K562 (cell line): ENCODE measurements around the gene ADAR. TPM values are rescaled to one million over a fixed set of nuclear protein-coding genes. Genes with fewer than 3 reads are reported as not detected.

ENCODE experiments used
- ATAC-seq: fragments of 200-7000 bp; cut with Tn5 transposase; 3 replicates; pipeline ENCODE4 v1.9.1; 2020; ENCODE audit warnings: moderate library complexity
- BruUV-seq: library from RNA; stranded (reverse); fragments of 400-500 nt; replicated peaks from 2 replicates; lab custom pipeline; 2021; lab: Mats Ljungman, UMichigan
- CTCF ChIA-PET: fragments of 300-600 bp; formaldehyde crosslinking; extraction: SDS; loops from one replicate; lab custom pipeline; 2021; ENCODE audit warnings: low intra/inter-chr PET ratio; lab: Yijun Ruan, JAX
- POLR2A ChIA-PET: fragments of 300-600, 350-650 bp; sonication (Branson Sonifier 250); formaldehyde crosslinking; extraction: SDS; loops from one replicate; lab custom pipeline; 2021; ENCODE audit warnings: antibody characterized with exemption, inconsistent platforms; lab: Yijun Ruan, JAX
- DNase-seq, 4 experiments: peaks; one replicate each; pipeline versions ENCODE4 v3.0.0 to v3.0.0-alpha.2; 2011 to 2018; ENCODE audit warnings: low spot score in 3 of 4, mixed read lengths in 3 of 4; ENCODE audit errors: extremely low read depth in 1 of 4
- FAIRE-seq: peaks from 2 replicates; lab custom pipeline; 2011; peaks lifted over from hg19 to GRCh38; lab: Jason Lieb, UNC
- H2AFZ ChIP-seq: 2 replicates; pipeline ENCODE4 v1.6.0; 2011; ENCODE audit warnings: low read depth, low read length, control low read depth, inconsistent platforms
- H3K27ac ChIP-seq: fragments of 200-600 bp; 3 replicates; pipeline ENCODE4 v1.8.0; 2011; ENCODE audit warnings: low read depth, mild to moderate bottlenecking, control low read depth, inconsistent platforms, low read length, moderate library complexity, mixed read lengths; ENCODE audit errors: extremely low read depth
- H3K27me3 ChIP-seq, 2 experiments: fragments of 300-600 bp in 1 of 2; 2 replicates in 1 of 2; 3 replicates in 1 of 2; pipeline versions ENCODE4 v1.6.0 to v1.8.0; 2011; ENCODE audit warnings: inconsistent platforms in 2 of 2, low read length in 2 of 2, mild to moderate bottlenecking in 1 of 2, mixed read lengths in 1 of 2, moderate library complexity in 1 of 2; ENCODE audit not compliant: control insufficient read depth in 2 of 2, insufficient read depth in 2 of 2
- H3K36me3 ChIP-seq: fragments of 300-600 bp; 3 replicates; pipeline ENCODE4 v1.8.0; 2011; ENCODE audit warnings: mild to moderate bottlenecking, low read length, inconsistent platforms; ENCODE audit not compliant: control insufficient read depth, insufficient read depth
- H3K4me1 ChIP-seq, 2 experiments: fragments of 200-600 bp in 1 of 2; replicated peaks in 1 of 2; 2 replicates in 1 of 2; 3 replicates in 1 of 2; pipeline versions ENCODE4 v1.5.1 to v1.8.0; 2011; ENCODE audit warnings: inconsistent platforms in 2 of 2, low read length in 2 of 2, mild to moderate bottlenecking in 1 of 2, mixed read lengths in 1 of 2, moderate library complexity in 1 of 2; ENCODE audit not compliant: control insufficient read depth in 2 of 2, insufficient read depth in 2 of 2
- H3K4me2 ChIP-seq: 2 replicates; pipeline ENCODE4 v1.6.1; 2011; ENCODE audit warnings: low read length, control low read depth, inconsistent platforms, mixed read lengths; ENCODE audit not compliant: insufficient read depth
- H3K4me3 ChIP-seq: fragments of 200-600 bp; sonication (generic), shearing (Covaris generic); 2 replicates; pipeline ENCODE4 v1.5.1; 2016; ENCODE audit warnings: control low read depth, inconsistent platforms
- H3K79me2 ChIP-seq: fragments of 200-600 bp; 3 replicates; pipeline ENCODE4 v1.8.0; 2011; ENCODE audit warnings: low read length, inconsistent platforms; ENCODE audit not compliant: control insufficient read depth, insufficient read depth
- H3K9ac ChIP-seq, 2 experiments: 2 replicates each; pipeline versions ENCODE4 v1.6.0 to v1.6.1; 2011; ENCODE audit warnings: low read depth in 2 of 2, low read length in 2 of 2, control low read depth in 1 of 2, inconsistent platforms in 1 of 2, mild to moderate bottlenecking in 1 of 2, mixed read lengths in 1 of 2; ENCODE audit not compliant: insufficient read depth in 1 of 2
- H3K9me1 ChIP-seq: one replicate; pipeline ENCODE4 v1.6.0; 2011; ENCODE audit warnings: inconsistent platforms, mild to moderate bottlenecking, low read length, moderate library complexity; ENCODE audit not compliant: control insufficient read depth, insufficient read depth
- H3K9me3 ChIP-seq: replicated peaks from 2 replicates; pipeline ENCODE4 v1.5.1; 2011; ENCODE audit warnings: low read depth, low read length, inconsistent platforms; ENCODE audit not compliant: control insufficient read depth, insufficient read depth
- H4K20me1 ChIP-seq: replicated peaks from 2 replicates; pipeline ENCODE4 v1.6.1; 2011; ENCODE audit warnings: low read length, inconsistent platforms, mixed read lengths; ENCODE audit not compliant: control insufficient read depth, insufficient read depth
- BDP1 ChIP-seq: IDR thresholded peaks from 3 replicates; pipeline ENCODE4 v1.6.1; 2011; ENCODE audit not compliant: insufficient read length, insufficient read depth
- CBFA2T3 ChIP-seq: fragments of 450-650 bp; IDR thresholded peaks from 2 replicates; pipeline ENCODE4 v1.6.1; 2017
- KLF16 ChIP-seq: IDR thresholded peaks from 2 replicates; pipeline ENCODE4 v1.6.1; 2016; ENCODE audit warnings: antibody characterized with exemption
- MCM7 ChIP-seq, 2 experiments: fragments of 450-650 bp; IDR thresholded peaks; 2 replicates each; pipeline ENCODE4 v1.6.1; 2016 to 2018
- RAD21 ChIP-seq, 2 experiments: fragments of 250-450 bp in 1 of 2; fragments of 450-650 bp in 1 of 2; sonication (Bioruptor Pico) in 1 of 2; formaldehyde crosslinking in 1 of 2; IDR thresholded peaks in 1 of 2; conservative IDR thresholded peaks in 1 of 2; 2 replicates each; pipeline versions ENCODE4 v1.4.0 to v1.8.0; 2020 to 2022; ENCODE audit warnings: mild to moderate bottlenecking in 2 of 2, moderate library complexity in 1 of 2
- RBM39 ChIP-seq: fragments of 200-400 bp; formaldehyde crosslinking; optimal IDR thresholded peaks from 2 replicates; pipeline ENCODE3; 2018; ENCODE audit warnings: low read depth, low read length
- SMARCA4 ChIP-seq: fragments of 450-650 bp; IDR thresholded peaks from 2 replicates; pipeline ENCODE4 v1.6.1; 2016
- ZNF282 ChIP-seq: sonication (generic); formaldehyde crosslinking; IDR thresholded peaks from 2 replicates; pipeline ENCODE4 v1.8.1; 2023; ENCODE audit warnings: missing genetic modification reagents
- ZNF324 ChIP-seq: fragments of 250-450 bp; sonication (Bioruptor Pico); IDR thresholded peaks from 2 replicates; pipeline ENCODE4 v1.4.0; 2020; ENCODE audit warnings: mild to moderate bottlenecking
- ZNF408 ChIP-seq: fragments of 250-450 bp; sonication (Bioruptor Pico); IDR thresholded peaks from 2 replicates; pipeline ENCODE4 v1.4.0; 2020; ENCODE audit warnings: low read depth, mild to moderate bottlenecking, moderate library complexity
- ZNF766 ChIP-seq: fragments of 200-800 bp; sonication (Bioruptor generic); conservative IDR thresholded peaks from 2 replicates; pipeline ENCODE4 v1.6.1; 2016; ENCODE audit warnings: missing genetic modification characterization, missing compliant biosample characterization
- WGBS: fragments of 100-300 bp; shearing (Covaris generic); methylation state at CpG from one replicate; pipeline ENCODE4 v1.1.6; 2016; ENCODE audit warnings: low coverage, mixed read lengths; ENCODE audit not compliant: insufficient coverage; ENCODE audit errors: missing lambda C conversion rate; 5-methylcytosine and 5-hydroxymethylcytosine counted together
- in situ Hi-C: fragments of 300-500 bp; cut with MboI; formaldehyde crosslinking; loops from 4 replicates; pipeline ENCODE4 v1.15.0; 2018; ENCODE audit warnings: inconsistent platforms, mixed read lengths
- intact Hi-C: fragments of 100-400 bp; cut with micrococcal nuclease; formaldehyde crosslinking; loops from 2 replicates; pipeline ENCODE4 v1.14.2; 2022
- polyA plus RNA-seq, 8 experiments: library from polyadenylated mRNA; depleted of rRNA in 4 of 8; stranded (reverse) in 5 of 8; unstranded in 3 of 8; fragments of >200 nt; fragmentation: Nextera tagmentation in 2 of 8; fragmentation: Illumina TruSeq in 1 of 8; extraction: Ambion mirVana in 2 of 8; extraction: Trizol in 1 of 8; gene quantifications; 2 replicates each; pipeline versions ENCODE4 v1.2.1 to v1.2.3, GENCODE V29; 2011 to 2014; ENCODE audit warnings: inconsistent platforms in 1 of 8, missing spikeins in 1 of 8
- total RNA-seq, 7 experiments: library from RNA; depleted of rRNA in 6 of 7; stranded (reverse); fragments of >200 nt in 6 of 7; fragmentation: Illumina TruSeq in 2 of 7; extraction: Trizol in 2 of 7; gene quantifications; 2 replicates each; pipeline versions ENCODE4 v1.2.1 to v1.2.3, GENCODE V29; 2011 to 2021; ENCODE audit warnings: low replicate concordance in 1 of 7
- TF ChIP-seq, protein P1 (sequence below): fragments of 250-450 bp; sonication (Bioruptor Pico); IDR thresholded peaks from 2 replicates; pipeline ENCODE4 v1.4.0; 2020
- TF ChIP-seq, protein P2 (sequence below): fragments of 450-650 bp; IDR thresholded peaks from 2 replicates; pipeline ENCODE4 v1.7.1; 2018; ENCODE audit warnings: mild to moderate bottlenecking, low read depth; ENCODE audit not compliant: partially characterized antibody
- TF ChIP-seq, protein P3 (sequence below): sonication (generic); formaldehyde crosslinking; IDR thresholded peaks from 2 replicates; pipeline ENCODE4 v1.9.0; 2022; ENCODE audit warnings: mild to moderate bottlenecking, missing genetic modification reagents

ADAR gene
- total and polyA plus RNA-seq, 9 of the 15 experiments (the other 6 are each of a cell fraction or from before 2014, with no cell fraction given) = 30.1 to 123 (median 60.2) TPM

DNA sequence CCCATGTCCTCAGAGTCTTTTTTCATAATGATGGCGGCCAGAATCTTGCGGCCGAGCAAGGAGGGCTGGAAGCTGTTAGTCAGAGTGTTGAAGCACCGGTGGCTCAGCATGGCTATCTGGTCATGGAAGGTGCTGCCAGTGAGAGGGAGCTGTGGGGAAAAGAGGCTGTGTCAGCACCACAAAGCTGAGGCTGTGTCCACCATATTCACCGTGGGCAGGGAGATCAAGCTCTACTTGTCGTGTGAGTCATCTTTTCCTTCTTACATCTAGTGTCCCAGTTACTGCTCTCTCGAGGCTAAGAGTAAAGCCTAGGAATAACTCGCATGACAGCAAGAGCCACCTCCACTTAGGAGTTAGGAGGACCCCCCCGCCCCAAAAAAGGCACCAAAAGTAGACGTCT, 18.2 kb downstream of the ADAR start:
- H3K4me1 ChIP-seq = peaks cover 0 to 10% of the 10 kb centered on the region in 2 experiments; a peak in 3 of 5 replicates
- H3K79me2 ChIP-seq = 0 out of 3 replicates have a peak, but pooled peaks cover 2% of the 10 kb centered on the region
- ChIA-PET CTCF (no interaction called here), POLR2A (interaction anchor here (0.5 to 1.0 kb wide), 2 partner anchors 14 to 15 kb away, joined by 3 to 4 read pairs; no protein-coding TSS in a partner anchor)
- H3K9me3 ChIP-seq = no peaks in the 10 kb centered on the region
- no peak overlapping the region for H3K4me3 ChIP-seq
- in situ Hi-C loops = no loop called here
- peaks cover 3% of the 10 kb centered on the region for H3K9me1 ChIP-seq
- no peak overlapping the region for H3K27ac ChIP-seq
- no peak overlapping the region for H3K4me2 ChIP-seq
- H3K27me3 ChIP-seq = no peaks in the 10 kb centered on the region
- 76% methylated on average over 10 of the region's 10 CpGs for WGBS
- ATAC-seq (no peak), DNase-seq (no peak), FAIRE-seq (no peak)
- no peak for TF ChIP-seq KLF16
- no peak for TF ChIP-seq ZNF408
- TF ChIP-seq ZNF324 (CRISPR knock-in tag) = no peak
- TF ChIP-seq SMARCA4 = no peak
- no peak for TF ChIP-seq RBM39
- TF ChIP-seq, protein P1, sequence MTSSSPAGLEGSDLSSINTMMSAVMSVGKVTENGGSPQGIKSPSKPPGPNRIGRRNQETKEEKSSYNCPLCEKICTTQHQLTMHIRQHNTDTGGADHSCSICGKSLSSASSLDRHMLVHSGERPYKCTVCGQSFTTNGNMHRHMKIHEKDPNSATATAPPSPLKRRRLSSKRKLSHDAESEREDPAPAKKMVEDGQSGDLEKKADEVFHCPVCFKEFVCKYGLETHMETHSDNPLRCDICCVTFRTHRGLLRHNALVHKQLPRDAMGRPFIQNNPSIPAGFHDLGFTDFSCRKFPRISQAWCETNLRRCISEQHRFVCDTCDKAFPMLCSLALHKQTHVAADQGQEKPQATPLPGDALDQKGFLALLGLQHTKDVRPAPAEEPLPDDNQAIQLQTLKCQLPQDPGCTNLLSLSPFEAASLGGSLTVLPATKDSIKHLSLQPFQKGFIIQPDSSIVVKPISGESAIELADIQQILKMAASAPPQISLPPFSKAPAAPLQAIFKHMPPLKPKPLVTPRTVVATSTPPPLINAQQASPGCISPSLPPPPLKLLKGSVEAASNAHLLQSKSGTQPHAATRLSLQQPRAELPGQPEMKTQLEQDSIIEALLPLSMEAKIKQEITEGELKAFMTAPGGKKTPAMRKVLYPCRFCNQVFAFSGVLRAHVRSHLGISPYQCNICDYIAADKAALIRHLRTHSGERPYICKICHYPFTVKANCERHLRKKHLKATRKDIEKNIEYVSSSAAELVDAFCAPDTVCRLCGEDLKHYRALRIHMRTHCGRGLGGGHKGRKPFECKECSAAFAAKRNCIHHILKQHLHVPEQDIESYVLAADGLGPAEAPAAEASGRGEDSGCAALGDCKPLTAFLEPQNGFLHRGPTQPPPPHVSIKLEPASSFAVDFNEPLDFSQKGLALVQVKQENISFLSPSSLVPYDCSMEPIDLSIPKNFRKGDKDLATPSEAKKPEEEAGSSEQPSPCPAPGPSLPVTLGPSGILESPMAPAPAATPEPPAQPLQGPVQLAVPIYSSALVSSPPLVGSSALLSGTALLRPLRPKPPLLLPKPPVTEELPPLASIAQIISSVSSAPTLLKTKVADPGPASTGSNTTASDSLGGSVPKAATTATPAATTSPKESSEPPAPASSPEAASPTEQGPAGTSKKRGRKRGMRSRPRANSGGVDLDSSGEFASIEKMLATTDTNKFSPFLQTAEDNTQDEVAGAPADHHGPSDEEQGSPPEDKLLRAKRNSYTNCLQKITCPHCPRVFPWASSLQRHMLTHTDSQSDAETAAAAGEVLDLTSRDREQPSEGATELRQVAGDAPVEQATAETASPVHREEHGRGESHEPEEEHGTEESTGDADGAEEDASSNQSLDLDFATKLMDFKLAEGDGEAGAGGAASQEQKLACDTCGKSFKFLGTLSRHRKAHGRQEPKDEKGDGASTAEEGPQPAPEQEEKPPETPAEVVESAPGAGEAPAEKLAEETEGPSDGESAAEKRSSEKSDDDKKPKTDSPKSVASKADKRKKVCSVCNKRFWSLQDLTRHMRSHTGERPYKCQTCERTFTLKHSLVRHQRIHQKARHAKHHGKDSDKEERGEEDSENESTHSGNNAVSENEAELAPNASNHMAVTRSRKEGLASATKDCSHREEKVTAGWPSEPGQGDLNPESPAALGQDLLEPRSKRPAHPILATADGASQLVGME (CRISPR knock-in tag) = no peak
- no peak for TF ChIP-seq ZNF766 (CRISPR knock-in tag)
- TF ChIP-seq ZNF282 (CRISPR knock-in tag) = no peak
- TF ChIP-seq, protein P2, sequence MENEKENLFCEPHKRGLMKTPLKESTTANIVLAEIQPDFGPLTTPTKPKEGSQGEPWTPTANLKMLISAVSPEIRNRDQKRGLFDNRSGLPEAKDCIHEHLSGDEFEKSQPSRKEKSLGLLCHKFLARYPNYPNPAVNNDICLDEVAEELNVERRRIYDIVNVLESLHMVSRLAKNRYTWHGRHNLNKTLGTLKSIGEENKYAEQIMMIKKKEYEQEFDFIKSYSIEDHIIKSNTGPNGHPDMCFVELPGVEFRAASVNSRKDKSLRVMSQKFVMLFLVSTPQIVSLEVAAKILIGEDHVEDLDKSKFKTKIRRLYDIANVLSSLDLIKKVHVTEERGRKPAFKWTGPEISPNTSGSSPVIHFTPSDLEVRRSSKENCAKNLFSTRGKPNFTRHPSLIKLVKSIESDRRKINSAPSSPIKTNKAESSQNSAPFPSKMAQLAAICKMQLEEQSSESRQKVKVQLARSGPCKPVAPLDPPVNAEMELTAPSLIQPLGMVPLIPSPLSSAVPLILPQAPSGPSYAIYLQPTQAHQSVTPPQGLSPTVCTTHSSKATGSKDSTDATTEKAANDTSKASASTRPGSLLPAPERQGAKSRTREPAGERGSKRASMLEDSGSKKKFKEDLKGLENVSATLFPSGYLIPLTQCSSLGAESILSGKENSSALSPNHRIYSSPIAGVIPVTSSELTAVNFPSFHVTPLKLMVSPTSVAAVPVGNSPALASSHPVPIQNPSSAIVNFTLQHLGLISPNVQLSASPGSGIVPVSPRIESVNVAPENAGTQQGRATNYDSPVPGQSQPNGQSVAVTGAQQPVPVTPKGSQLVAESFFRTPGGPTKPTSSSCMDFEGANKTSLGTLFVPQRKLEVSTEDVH = no peak
- TF ChIP-seq CBFA2T3 = no peak
- TF ChIP-seq MCM7 (IDR thresholded peaks at IDR 0.05) = no peak
- TF ChIP-seq, protein P3, sequence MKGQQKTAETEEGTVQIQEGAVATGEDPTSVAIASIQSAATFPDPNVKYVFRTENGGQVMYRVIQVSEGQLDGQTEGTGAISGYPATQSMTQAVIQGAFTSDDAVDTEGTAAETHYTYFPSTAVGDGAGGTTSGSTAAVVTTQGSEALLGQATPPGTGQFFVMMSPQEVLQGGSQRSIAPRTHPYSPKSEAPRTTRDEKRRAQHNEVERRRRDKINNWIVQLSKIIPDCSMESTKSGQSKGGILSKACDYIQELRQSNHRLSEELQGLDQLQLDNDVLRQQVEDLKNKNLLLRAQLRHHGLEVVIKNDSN = no peak
- TF ChIP-seq BDP1 = no peak
- TF ChIP-seq RAD21 (CRISPR knock-in tag; conservative IDR thresholded peaks at IDR 0.05 in 1 of 2, IDR thresholded peaks at IDR 0.05 in 1 of 2) = no peak
- no TSS peak for BruUV-seq
- no peak overlapping the region for H3K9ac ChIP-seq
- H3K36me3 ChIP-seq = peaks cover 98% of the 10 kb centered on the region
- intact Hi-C loops = no loop called here
- no peaks in the 10 kb centered on the region for H4K20me1 ChIP-seq
- H2AFZ ChIP-seq = no peak overlapping the region
